Astrocyte (in vitro differentiated cells and primary cell): Measurements from ENCODE around the gene HINT2. TPM values are rescaled to one million over a fixed set of nuclear protein-coding genes. Genes with fewer than 3 reads are reported as not detected.

ENCODE experiments used
- DNase-seq: peaks from one replicate; pipeline ENCODE4 v3.0.0-alpha.2; 2010; ENCODE audit warnings: low read depth
- FAIRE-seq: peaks from 2 replicates; lab custom pipeline; 2011; peaks lifted over from hg19 to GRCh38; lab: Jason Lieb, UNC
- H2AFZ ChIP-seq: 2 replicates; pipeline ENCODE4 v1.6.0; 2012; ENCODE audit warnings: low read depth, low read length, inconsistent platforms
- H3K27ac ChIP-seq: 2 replicates; pipeline ENCODE4 v1.5.1; 2011; ENCODE audit warnings: low read depth, low read length, inconsistent platforms
- H3K27me3 ChIP-seq: 2 replicates; pipeline ENCODE4 v1.6.0; 2011; ENCODE audit warnings: low read length, inconsistent platforms; ENCODE audit not compliant: insufficient read depth
- H3K36me3 ChIP-seq: 2 replicates; pipeline ENCODE4 v1.5.1; 2011; ENCODE audit warnings: low read length, inconsistent platforms; ENCODE audit not compliant: insufficient read depth
- H3K4me1 ChIP-seq: 2 replicates; pipeline ENCODE4 v1.5.1; 2011; ENCODE audit warnings: low read length, inconsistent platforms; ENCODE audit not compliant: insufficient read depth
- H3K4me2 ChIP-seq: 2 replicates; pipeline ENCODE4 v1.6.0; 2012; ENCODE audit warnings: low read length, inconsistent platforms
- H3K4me3 ChIP-seq: 2 replicates; pipeline ENCODE4 v1.5.1; 2011; ENCODE audit warnings: low read depth, mild to moderate bottlenecking, low read length, inconsistent platforms; ENCODE audit not compliant: insufficient read depth
- H3K79me2 ChIP-seq: 2 replicates; pipeline ENCODE4 v1.6.0; 2012; ENCODE audit warnings: mild to moderate bottlenecking, low read length, inconsistent platforms; ENCODE audit not compliant: insufficient read depth
- H3K9ac ChIP-seq: 2 replicates; pipeline ENCODE4 v1.6.0; 2012; ENCODE audit warnings: mild to moderate bottlenecking, low read length, inconsistent platforms
- H3K9me3 ChIP-seq: 2 replicates; pipeline ENCODE4 v1.5.1; 2012; ENCODE audit warnings: low read depth, mild to moderate bottlenecking, low read length, inconsistent platforms; ENCODE audit not compliant: insufficient read depth
- H4K20me1 ChIP-seq: 2 replicates; pipeline ENCODE4 v1.6.0; 2012; ENCODE audit warnings: low read length, inconsistent platforms; ENCODE audit not compliant: insufficient read depth
- H3K27ac Mint-ChIP-seq: one replicate; pipeline ENCODE4 v1.8.0; 2021; ENCODE audit warnings: mild to moderate bottlenecking, mixed read lengths; ENCODE audit not compliant: unreplicated experiment
- H3K27me3 Mint-ChIP-seq: one replicate; pipeline ENCODE4 v1.8.0; 2021; ENCODE audit warnings: low read depth, mixed read lengths; ENCODE audit not compliant: unreplicated experiment
- H3K36me3 Mint-ChIP-seq: one replicate; pipeline ENCODE4 v1.8.0; 2021; ENCODE audit warnings: low read depth, mixed read lengths; ENCODE audit not compliant: unreplicated experiment
- H3K4me1 Mint-ChIP-seq: one replicate; pipeline ENCODE4 v1.8.0; 2021; ENCODE audit warnings: low read depth, mixed read lengths; ENCODE audit not compliant: unreplicated experiment
- H3K4me3 Mint-ChIP-seq: one replicate; pipeline ENCODE4 v1.8.0; 2021; ENCODE audit warnings: mild to moderate bottlenecking, moderate library complexity, mixed read lengths; ENCODE audit not compliant: unreplicated experiment
- H3K9me3 Mint-ChIP-seq: one replicate; pipeline ENCODE4 v1.8.0; 2021; ENCODE audit warnings: mild to moderate bottlenecking, mixed read lengths; ENCODE audit not compliant: unreplicated experiment
- CTCF ChIP-seq: IDR thresholded peaks from 2 replicates; pipeline ENCODE4 v1.5.1; 2011; ENCODE audit warnings: low read depth, mild to moderate bottlenecking, inconsistent platforms, low read length, moderate library complexity; ENCODE audit not compliant: insufficient read depth
- EZH2 ChIP-seq: IDR thresholded peaks from 2 replicates; pipeline ENCODE4 v1.6.1; 2012; ENCODE audit warnings: mild to moderate bottlenecking, low read length, inconsistent platforms; ENCODE audit not compliant: insufficient read depth
- total RNA-seq: library from RNA; stranded (reverse); gene quantifications from 2 replicates; pipeline ENCODE4 v1.2.1, GENCODE V29; 2021

The HINT2 gene
- total RNA-seq, 1 donor from 2014 or later: 22.8 TPM

- TF ChIP-seq EZH2 (no peak), CTCF (no peak)
- Mint-ChIP-seq H3K27me3 (peaks cover 20% of the 10 kb centered on the region), H3K4me3 (no peak overlapping the region), H3K4me1 (peaks cover 5% of the 10 kb centered on the region), H3K27ac (no peak overlapping the region), H3K9me3 (peaks cover 3% of the 10 kb centered on the region), H3K36me3 (peaks cover 6% of the 10 kb centered on the region)
- Histone ChIP-seq H3K36me3 (no peaks in the 10 kb centered on the region), H3K9me3 (no peaks in the 10 kb centered on the region), H2AFZ (no peak overlapping the region), H3K4me3 (no peak overlapping the region), H3K4me2 (no peak overlapping the region), H3K9ac (no peak overlapping the region), H3K27ac (no peak overlapping the region), H4K20me1 (no peaks in the 10 kb centered on the region), H3K79me2 (no peaks in the 10 kb centered on the region), H3K27me3 (no peaks in the 10 kb centered on the region), H3K4me1 (peaks cover 6% of the 10 kb centered on the region)
- FAIRE-seq: no peak
- DNase-seq: peak; percentile 52
These were observed 5.2 kb upstream of the HINT2 start for GRCh38 chr9:35820076-35820475.

- Mint-ChIP-seq H3K27me3 (peaks cover 20% of the 10 kb centered on the region), H3K27ac (no peak overlapping the region), H3K4me1 (peaks cover 10% of the 10 kb centered on the region), H3K9me3 (peaks cover 3% of the 10 kb centered on the region), H3K4me3 (peak overlapping the region; percentile 13), H3K36me3 (peaks cover 6% of the 10 kb centered on the region)
- H3K4me3 ChIP-seq: no peak overlapping the region
- no peak overlapping the region for H3K27ac ChIP-seq
- H4K20me1 ChIP-seq: no peaks in the 10 kb centered on the region
- H3K4me1 ChIP-seq: peaks cover 10% of the 10 kb centered on the region
- H3K9me3 ChIP-seq: no peaks in the 10 kb centered on the region
- no peak for TF ChIP-seq EZH2
- TF ChIP-seq CTCF: no peak
- H3K79me2 ChIP-seq: peaks cover 4% of the 10 kb centered on the region
- no peaks in the 10 kb centered on the region for H3K27me3 ChIP-seq
- no peak overlapping the region for H2AFZ ChIP-seq
- H3K4me2 ChIP-seq: no peak overlapping the region
- no peaks in the 10 kb centered on the region for H3K36me3 ChIP-seq
- FAIRE-seq (no peak), DNase-seq (no peak)
- H3K9ac ChIP-seq: no peak overlapping the region
These were observed 3.5 kb upstream of the HINT2 start for GRCh38 chr9:35818341-35818740.

- Mint-ChIP-seq H3K36me3 (peaks cover 6% of the 10 kb centered on the region), H3K4me3 (no peak overlapping the region), H3K27me3 (peaks cover 17% of the 10 kb centered on the region), H3K9me3 (no peaks in the 10 kb centered on the region), H3K27ac (no peak overlapping the region), H3K4me1 (peaks cover 11% of the 10 kb centered on the region)
- Histone ChIP-seq H3K36me3 (no peaks in the 10 kb centered on the region), H3K79me2 (peaks cover 4% of the 10 kb centered on the region), H2AFZ (no peak overlapping the region), H3K4me1 (peaks cover 18% of the 10 kb centered on the region), H3K27ac (no peak overlapping the region), H4K20me1 (no peaks in the 10 kb centered on the region), H3K4me3 (no peak overlapping the region), H3K9me3 (no peaks in the 10 kb centered on the region), H3K9ac (no peak overlapping the region), H3K27me3 (no peaks in the 10 kb centered on the region), H3K4me2 (no peak overlapping the region)
- TF ChIP-seq CTCF (no peak), EZH2 (no peak)
- no peak for FAIRE-seq
- DNase-seq: no peak
These were observed 1.9 kb upstream of the HINT2 start for GRCh38 chr9:35816708-35817107.
